CD4-positive, alpha-beta T cell treated with Interleukin-2 at 100 ng/mL for 4 hours (primary cell): ENCODE measurements around the gene RNASE4.
A peak's percentile ranks its signal among the peaks of the same experiment; 100 is the strongest.

Source experiments
- DNase-seq: peaks from one replicate; pipeline ENCODE4 v3.0.0-alpha.2; 2020; ENCODE audit warnings: low spot score

Gene RNASE4

GRCh38 chr14:20675669-20676068, 8.7 kb upstream of the RNASE4 start:
- no peak for DNase-seq

DNA sequence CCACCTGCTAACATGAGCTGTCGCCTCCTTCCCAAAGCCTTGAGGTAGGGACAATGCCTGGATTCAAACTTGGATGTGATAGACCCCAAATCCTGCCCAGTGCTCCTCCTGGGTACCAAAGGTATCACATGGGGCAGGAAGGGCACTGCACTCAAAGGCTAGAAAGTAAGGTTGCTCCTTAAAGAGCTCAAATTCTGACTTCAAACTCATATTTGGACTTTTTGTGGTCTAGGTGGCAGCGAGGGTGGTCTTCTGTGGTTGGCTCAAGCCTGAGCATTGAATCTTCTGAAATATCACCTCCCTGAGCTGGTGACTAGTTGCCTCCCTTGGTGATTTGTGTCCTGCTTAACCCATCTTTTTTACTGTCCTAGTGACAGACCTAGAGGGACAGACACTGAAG, 8.3 kb upstream of the RNASE4 start:
- DNase-seq, result no peak

DNA sequence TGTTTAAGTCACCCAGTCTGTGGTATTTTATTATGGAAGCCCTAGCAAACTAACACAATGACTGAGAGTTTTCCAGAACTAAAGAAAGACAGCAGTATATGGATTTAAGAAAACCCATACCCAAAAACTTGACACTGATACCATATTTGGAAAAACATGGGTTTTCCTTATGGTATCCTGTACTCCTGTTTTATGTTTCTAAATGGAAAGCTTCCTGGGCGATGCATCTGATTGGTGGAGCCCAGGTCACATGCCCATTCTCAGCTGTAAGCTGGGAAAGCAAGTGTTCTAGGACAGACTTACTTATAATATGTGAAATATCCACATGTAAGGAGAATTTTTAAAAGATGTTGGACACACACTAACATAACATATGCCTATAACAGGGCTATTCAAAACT, 4.5 kb upstream of the RNASE4 start:
- DNase-seq, result no peak

DNA sequence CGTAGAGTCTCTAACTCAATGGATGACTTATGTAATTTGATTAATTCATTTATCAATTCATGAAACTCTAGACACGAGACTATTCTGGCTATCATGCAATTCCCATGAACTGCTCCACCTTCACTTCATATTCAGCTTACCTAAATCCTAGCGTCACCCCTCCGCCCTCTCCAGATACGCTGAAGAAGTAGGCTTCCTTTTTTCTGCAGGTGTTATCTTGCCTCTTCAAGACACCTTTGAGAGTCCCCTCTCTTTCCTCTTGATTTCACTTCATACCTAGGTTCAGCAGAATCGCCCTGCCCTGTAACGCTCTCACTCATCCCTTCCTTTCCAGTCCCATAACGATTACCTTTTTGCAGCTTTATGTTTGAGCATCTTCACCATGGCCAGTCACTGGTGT, 4.0 kb upstream of the RNASE4 start:
- DNase-seq, result no peak

DNA sequence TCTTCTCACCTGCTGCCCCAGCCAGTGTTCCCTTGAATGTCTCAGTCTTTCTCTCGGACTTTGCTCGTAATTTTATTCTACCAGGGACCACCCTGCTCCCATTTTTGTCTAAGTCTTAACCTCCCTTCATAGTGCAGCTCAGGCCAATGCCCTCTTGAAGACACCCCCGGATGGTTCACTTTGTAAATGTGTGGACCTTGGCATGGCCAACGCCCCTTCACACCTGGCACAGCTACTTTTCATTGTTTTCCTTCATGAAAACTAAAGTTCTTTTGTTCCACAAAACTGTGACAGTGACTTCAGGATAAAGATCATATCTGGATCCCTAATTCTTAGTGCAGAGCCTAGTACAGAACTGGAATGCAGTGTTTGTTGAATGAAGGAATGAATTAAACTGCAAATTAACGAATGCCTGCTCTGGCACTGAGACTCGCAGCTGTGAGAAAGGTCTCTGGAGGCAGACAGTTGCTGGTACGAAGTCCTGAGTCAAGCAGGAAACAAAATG, 3.5 kb upstream of the RNASE4 start:
- DNase-seq, result no peak

- peak; percentile 92 for DNase-seq
These were observed 2.8 kb upstream of the RNASE4 start for GRCh38 chr14:20681348-20682126.

GRCh38 chr14:20682127-20682434, 2.3 kb upstream of the RNASE4 start:
- no peak for DNase-seq

DNA sequence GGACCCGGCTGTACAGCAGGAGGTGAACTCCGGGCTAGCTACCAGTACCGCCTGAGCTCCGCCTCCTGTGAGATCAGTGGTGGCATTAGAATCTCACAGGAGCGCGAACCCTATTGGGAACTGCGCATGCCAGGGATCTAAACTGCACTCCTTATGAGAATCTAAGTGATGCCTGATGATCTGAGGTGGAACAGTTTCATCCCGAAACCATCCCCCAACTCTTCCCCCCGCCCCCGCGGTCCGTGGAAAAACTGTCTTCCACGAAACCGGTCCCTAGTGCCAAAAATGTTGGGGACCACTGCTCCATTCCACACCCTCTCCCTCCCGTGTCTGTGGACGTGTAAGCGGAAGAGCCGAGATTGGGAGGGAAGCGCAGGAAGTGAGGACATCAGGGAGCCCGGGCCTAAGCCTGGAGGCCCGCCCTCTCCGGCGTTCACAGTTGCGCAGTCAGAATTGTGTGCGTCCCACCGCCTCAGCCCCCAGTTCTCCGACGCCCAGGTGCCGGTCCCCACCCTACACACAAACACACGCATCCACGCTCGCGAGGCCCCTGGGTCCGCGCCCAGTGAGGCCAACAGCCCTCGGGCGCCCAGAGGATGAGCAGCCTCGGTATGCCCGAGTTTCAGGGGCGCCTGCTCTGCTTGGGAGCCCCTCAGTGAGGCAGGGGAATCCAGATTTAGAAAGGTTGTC, 1.8 kb upstream of the RNASE4 start:
- peak; percentile 78 for DNase-seq

GRCh38 chr14:20683125-20683890, 1.1 kb upstream of the RNASE4 start:
- DNase-seq, result peak; percentile 83

- DNase-seq, result no peak
These were observed 499 bp downstream of the RNASE4 start for GRCh38 chr14:20684662-20685456.

GRCh38 chr14:20686386-20687143, 2.2 kb downstream of the RNASE4 start:
- DNase-seq, result no peak

DNA sequence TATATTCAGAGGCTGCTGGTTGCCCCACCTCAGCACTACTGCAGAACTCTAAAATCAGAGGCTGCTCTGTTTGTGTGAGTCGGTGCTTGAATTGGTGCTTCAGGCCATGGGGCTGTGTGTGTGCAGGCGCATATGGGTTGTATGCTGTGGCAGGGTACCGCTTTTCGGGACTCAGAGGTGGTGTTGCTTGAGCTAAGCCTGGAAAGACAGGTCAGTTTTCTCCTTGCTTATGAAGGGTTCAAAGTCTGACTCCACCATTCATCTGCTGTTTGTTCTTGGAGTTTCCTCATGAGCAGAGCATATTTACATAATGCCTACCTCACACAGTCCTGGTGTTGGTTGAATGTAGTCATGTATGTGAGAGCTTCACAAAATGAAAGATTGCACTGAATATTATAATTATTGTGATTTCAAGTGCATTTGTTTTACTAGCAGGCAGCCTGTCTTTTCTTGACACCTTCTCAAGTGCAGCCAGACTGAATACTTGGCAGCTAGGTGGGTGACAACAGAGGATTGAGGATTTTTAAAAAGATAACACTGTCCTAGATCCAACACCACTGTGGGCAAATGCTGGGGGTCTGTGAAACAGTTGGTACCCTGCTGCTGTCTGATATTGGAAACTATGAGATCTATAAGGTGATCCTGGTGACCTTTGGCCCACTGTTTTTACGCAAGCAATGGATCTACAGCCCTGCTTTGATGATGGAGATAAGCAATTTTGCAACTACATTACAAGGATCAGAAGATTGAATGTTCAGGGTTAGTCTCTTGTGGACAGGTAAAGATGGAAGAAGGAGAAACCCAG, 3.2 kb downstream of the RNASE4 start:
- DNase-seq, result no peak

GRCh38 chr14:20688167-20688839, 3.9 kb downstream of the RNASE4 start, which contains the start of gene ANG:
TSS of gene ANG (plus strand) at chr14:20688764. CDS start at chr14:20693565, 4,801 bp downstream.
- no peak for DNase-seq

- peak; percentile 73 for DNase-seq
These were observed 6.7 kb downstream of the RNASE4 start for GRCh38 chr14:20690848-20691640.

- no peak for DNase-seq
These were observed 7.9 kb downstream of the RNASE4 start for GRCh38 chr14:20692116-20692751.

DNA sequence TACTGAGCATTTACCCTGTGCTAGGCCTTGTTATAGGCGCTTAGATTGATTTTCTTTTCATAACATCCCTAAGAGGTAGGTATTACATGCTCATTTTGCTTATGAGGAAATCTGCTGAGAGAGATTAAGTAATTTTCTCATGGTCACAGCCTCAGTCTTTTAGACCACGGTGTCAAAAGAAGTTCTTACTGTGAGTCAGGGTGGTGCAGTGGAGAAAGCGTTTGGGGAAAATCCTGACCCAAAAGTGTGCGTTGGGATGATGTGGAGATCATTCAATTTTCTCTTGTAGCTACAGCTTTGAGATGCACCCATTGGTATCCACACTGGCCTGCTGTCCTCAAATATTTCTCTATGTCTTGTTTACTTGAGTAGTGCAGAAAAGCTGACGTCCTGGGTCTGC, 12.4 kb downstream of the RNASE4 start:
- no peak for DNase-seq

GRCh38 chr14:20697273-20698017, 13.1 kb downstream of the RNASE4 start:
- peak; percentile 68 for DNase-seq

DNA sequence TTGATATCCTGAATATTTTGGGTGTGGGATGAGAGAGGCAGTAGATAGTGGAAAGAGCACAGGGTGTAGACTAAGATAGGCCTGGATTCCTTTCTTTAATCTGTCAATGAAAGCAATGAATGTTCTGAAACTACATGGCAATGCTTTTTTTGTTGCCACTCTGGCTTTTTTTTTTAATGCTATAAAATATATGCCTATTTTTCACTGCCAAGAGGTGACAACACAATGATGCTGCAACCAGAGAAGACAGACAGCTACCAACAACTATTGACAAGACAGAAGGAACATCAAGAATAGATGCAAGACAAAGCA, 13.6 kb downstream of the RNASE4 start:
- no peak for DNase-seq
